CD4-positive, alpha-beta T cell treated with Interleukin-1 beta for 1 hour (primary cell): ENCODE results near the gene HBA2.
"Not testable (repeated sequence)": the region's sequence is repeated elsewhere in the genome, so short reads cannot be mapped to it uniquely, and the experiment has no call there.

Experiments
- DNase-seq, 2 donors: peaks; one replicate each; pipeline ENCODE4 v3.0.0-alpha.2; 2020 to 2022

HBA2 gene

DNA sequence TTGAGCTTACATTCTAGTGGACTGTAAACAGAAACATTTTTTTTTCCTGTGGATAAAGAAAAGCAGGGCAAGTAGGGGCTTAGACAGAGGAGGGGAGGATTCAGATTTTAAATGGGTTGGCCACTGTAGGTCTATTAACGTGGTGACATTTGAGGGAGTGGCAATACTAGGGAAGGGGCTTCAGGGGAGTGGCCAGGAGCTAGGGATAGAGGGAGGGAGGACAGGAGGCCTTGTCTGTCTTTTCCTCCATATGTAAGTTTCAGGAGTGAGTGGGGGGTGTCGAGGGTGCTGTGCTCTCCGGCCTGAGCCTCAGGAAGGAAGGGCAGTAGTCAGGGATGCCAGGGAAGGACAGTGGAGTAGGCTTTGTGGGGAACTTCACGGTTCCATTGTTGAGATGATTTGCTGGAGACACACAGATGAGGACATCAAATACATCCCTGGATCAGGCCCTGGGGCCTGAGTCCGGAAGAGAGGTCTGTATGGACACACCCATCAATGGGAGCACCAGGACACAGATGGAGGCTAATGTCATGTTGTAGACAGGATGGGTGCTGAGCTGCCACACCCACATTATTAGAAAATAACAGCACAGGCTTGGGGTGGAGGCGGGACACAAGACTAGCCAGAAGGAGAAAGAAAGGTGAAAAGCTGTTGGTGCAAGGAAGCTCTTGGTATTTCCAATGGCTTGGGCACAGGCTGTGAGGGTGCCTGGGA is 13.4 kb upstream of the HBA2 start:
- DNase-seq, result no peak

DNA sequence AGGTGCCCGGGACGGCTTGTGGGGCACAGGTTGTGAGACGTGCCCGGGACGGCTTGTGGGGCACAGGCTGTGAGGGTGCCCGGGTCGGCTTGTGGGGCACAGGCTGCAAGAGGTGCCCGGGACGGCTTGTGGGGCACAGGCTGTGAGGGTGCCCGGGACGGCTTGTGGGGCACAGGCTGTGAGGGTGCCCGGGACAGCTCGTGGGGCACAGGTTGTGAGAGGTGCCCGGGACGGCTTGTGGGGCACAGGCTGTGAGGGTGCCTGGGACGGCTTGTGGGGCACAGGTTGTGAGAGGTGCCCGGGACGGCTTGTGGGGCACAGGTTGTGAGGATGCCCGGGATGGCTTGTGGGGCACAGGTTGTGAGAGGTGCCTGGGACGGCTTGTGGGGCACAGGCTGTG is 12.4 kb upstream of the HBA2 start:
- DNase-seq, result not testable (repeated sequence)

DNA sequence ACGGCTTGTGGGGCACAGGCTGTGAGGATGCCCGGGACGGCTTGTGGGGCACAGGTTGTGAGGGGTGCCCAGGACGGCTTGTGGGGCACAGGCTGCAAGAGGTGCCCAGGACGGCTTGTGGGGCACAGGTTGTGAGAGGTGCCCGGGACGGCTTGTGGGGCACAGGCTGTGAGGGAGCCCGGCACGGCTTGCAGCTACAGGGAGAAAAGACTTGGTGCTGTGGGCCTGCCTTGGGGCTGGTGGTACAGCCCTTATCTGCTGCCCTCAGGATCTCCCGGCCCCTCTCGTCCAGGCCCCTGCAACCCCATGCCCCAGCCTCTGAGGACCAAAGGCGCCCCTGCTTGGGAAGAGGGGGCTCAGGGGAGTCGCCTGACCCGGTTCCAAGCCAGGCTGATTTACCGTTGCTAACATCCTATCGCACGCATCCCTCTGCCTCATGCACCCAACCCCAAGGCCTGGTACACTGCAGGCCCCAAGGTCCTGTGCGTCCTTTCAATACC is 11.9 kb upstream of the HBA2 start:
- DNase-seq, result no peak

DNA sequence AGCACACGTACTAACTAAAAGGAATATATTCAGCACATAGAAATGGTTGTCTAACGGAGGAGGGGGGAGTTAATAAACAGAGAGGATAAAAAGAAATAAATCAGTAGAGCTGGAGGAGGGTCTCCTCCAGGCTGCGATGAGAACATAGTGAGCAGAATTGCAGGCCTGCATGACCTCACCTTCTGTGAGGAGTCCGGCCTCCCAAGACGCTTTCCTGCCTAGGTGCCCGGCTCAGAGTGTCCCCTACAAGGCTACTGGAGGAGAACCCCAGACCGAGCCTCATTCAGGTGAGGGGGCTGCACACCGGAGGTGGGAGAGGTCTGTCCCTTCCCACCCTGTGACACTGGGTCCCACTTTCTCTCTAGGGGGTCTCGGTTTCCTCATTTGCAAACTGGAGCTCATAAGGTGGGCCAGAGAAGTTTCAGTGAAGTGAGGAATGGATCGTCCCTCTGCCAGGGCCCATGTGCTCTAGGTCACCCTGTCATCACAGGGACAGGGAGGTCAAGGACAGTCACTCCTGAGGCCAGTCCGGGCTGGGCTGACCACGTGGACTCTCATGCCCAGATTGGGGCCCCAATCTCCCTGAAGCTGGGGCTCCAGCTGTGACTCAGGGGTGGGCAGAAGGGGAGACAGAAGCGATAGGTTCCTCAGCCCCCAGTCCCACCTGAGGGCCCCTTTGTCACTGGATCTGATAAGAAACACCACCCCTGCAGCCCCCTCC is 10.2 kb upstream of the HBA2 start:
- no peak for DNase-seq

DNA sequence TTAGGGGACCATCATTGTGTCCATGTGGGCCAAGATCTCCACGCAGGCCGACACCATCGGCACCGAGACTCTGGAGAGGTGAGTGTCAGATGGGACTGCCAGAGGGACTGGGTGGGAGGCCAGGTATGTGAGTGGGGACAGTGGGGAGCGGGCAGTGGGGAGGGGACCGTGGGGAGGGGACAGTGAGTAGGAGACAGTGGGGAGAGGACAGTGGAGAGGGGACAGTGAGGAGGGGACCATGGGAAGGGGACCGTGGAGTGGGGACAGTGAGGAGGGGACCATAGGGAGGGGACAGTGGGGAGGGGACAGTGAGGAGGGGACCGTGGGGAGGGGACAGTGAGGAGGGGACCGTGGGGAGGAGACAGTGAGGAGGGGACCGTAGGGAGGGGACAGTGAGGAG is 9.5 kb upstream of the HBA2 start:
- not testable (repeated sequence) for DNase-seq

DNA sequence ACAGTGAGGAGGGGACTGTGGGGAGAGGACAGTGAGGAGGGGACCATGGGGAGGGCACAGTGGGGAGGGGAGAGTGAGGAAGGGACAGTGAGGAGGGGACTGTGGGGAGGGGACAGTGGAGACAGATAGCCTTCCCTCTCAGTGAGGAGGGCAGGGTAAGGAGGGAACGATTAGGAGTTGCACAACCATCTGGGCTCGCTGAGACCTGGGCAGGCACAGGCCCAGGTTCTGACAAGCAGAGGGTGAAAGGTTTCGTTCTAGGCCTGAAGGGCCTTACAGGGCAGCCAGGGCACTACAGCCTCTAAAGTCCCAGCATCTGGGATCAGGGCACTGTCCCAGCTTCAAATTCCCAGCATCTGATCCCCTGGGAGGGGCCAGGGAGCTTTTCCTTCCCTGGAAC is 9.0 kb upstream of the HBA2 start:
- DNase-seq, result not testable (repeated sequence)

DNA sequence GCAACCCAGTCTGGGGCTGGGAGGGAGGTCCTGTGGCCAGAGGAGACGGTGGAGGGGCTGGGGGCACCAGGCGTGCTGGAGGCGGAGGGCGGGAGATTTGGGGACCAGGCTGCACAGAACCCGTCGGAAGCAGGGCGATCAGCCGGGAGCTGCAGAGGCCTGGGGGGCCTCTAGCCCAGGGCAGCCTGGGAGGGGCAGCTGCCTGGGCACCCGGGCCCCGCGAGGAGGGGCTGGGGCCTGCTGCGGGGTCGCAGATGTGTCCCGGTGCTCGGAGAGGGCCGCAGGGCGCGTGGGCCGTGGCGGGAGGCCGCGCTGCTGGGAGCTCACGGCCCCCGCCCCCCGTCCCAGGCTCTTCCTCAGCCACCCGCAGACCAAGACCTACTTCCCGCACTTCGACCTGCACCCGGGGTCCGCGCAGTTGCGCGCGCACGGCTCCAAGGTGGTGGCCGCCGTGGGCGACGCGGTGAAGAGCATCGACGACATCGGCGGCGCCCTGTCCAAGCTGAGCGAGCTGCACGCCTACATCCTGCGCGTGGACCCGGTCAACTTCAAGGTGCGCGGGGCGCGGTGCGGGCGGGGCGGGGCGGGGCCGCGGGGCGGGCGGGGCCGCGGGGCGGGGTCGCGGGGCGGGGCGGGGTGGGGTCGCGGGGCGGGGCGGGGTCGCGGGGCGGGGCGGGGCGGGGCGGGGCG is 8.4 kb upstream of the HBA2 start:
- not testable (repeated sequence) for DNase-seq

DNA sequence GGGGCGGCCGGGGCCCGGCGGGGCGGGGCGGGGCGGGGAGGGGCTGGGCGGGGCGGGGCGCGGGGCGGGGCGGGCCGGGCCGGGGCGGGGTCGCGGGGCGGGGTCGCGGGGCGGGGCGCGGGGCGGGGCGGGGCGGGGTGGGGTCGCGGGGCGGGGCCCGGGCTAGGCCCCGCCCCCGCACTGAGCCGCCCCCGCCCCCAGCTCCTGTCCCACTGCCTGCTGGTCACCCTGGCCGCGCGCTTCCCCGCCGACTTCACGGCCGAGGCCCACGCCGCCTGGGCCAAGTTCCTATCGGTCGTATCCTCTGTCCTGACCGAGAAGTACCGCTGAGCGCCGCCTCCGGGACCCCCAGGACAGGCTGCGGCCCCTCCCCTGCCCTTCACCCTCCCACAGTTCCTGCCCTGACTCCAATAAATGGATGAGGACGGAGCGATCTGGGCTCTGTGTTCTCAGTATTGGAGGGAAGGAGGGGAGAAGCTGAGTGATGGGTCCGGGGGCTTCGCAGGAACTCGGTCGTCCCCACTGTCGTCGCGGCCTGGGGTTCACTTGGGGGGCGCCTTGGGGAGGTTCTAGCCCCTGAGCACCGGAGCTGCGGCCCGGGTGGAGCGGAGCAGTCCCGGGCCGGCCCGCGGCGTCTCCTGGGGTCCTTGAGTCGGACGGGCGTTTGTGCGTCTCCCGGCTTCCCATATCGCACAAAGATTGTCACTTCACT is 7.7 kb upstream of the HBA2 start:
- no peak for DNase-seq

DNA sequence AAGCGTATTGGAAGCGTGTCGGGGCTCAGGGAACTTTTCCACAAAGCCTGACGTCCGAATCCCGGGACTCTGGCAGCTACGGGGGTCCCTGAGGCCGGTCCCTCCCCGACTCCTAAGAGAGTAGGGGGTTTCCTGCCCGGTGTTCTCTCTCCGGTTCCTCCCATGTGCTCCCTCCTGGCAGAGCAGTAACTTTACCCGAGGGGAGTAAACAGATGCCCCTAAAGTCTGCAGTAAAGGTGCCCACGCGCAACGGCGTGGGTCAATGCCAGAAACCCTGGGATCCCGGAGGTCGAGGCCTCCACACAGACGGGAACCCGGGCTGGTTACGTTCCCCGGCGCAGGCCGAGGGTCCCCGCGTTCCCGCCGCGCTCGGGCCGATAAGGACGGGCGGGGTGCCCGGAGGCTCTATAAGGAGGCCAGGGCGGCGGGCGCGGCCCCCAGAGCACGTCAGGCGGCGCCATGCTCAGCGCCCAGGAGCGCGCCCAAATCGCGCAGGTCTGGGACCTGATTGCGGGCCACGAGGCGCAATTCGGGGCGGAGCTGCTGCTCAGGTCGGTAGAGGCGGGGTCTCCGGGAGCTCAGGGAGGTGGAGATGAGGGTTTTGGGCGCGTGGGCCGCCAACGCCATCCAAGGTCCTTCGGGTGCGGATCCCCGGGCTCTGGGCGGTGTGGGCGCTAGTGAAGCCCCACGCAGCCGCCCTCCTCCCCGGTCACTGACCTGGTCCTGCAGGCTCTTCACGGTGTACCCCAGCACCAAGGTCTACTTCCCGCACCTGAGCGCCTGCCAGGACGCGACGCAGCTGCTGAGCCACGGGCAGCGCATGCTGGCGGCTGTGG is 6.9 kb upstream of the HBA2 start, which contains the start of gene HBM:
HBM (plus strand) TSS at position 440 of the 836 bp plus-strand sequence; CDS start at position 460, 20 bp downstream.
- no peak for DNase-seq

DNA sequence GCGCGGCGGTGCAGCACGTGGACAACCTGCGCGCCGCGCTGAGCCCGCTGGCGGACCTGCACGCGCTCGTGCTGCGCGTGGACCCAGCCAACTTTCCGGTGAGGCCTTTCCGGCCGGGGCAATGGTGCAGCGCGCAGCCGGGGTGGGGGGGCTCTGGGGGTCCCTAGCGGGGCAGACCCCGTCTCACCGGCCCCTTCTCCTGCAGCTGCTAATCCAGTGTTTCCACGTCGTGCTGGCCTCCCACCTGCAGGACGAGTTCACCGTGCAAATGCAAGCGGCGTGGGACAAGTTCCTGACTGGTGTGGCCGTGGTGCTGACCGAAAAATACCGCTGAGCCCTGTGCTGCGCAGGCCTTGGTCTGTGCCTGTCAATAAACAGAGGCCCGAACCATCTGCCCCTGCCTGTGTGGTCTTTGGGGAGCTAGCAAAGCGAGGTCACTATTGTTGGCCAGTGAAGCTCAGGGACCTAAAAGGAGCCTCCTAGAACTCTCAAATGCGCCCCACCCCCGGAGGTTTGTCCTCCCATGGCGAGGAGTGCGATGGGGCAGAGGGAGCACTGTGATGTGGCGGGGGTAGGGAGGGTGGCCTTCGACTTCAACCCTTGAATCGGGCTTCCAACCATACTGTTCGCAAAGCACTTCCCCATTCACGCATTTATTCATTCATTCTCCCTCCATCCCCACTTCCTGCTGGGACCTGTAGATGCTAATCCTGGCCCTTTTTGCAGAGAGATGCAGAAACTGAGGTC is 6.1 kb upstream of the HBA2 start:
- DNase-seq, result no peak

DNA sequence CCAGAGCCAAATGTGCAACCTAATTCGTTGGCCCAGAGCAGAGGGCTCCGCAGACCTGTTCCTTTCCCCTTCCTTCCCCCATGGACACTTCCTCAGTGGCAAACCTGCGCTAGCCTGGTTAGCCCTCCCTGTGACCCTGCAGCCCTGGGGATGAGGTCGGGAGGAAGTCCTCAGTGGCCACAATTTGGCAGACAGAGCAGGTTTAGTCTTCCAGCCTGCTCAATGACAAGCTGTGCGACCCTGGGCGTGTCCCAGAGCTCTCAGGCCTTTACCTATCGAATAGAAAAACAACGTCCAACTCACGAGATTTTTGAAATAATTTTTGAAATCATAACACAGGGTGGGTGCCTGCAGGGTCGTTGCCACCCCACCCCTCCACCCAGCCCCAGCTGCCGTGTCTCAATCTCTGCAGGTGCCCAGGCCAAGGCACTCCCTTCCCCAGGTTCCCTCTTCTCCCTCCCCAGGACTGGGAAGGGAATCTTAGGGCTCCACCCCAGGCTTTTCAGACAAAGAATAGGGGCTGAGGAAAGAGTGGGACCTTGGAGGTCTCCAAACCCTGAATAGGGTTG is 5.5 kb upstream of the HBA2 start:
- no peak for DNase-seq

DNA sequence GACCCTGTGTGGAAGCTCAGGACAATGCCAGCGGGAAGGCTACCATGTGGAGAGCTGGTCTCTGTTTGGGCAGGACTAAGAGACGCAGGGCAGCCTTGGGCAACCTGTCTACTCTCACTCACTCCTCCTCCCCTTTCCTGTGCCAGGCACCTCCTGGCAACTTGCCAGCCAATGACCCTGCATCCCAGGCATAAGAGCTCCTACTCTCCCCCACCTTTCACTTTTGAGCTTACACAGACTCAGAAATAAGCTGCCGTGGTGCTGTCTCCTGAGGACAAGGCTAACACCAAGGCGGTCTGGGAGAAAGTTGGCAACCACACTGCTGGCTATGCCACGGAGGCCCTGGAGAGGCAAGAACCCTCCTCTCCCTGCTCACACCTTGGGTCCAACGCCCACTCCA is 4.3 kb upstream of the HBA2 start:
- DNase-seq, result no peak

DNA sequence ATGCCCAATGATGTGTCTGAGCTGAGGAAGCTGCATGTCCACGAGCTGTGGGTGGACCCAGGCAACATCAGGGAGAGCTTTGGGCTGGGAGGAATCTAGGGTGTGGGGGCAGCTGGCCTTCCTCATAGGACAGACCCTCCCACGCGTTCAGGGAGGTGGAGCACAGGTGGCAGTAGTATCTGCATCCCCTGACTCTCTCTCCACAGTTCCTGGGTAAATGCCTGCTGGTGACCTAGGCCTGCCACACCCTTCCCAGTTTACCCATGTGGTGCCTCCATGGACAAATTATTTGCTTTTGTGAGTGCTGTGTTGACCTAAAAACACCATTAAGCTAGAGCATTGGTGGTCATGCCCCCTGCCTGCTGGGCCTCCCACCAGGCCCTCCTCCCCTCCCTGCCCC is 3.7 kb upstream of the HBA2 start:
- DNase-seq, result no peak

DNA sequence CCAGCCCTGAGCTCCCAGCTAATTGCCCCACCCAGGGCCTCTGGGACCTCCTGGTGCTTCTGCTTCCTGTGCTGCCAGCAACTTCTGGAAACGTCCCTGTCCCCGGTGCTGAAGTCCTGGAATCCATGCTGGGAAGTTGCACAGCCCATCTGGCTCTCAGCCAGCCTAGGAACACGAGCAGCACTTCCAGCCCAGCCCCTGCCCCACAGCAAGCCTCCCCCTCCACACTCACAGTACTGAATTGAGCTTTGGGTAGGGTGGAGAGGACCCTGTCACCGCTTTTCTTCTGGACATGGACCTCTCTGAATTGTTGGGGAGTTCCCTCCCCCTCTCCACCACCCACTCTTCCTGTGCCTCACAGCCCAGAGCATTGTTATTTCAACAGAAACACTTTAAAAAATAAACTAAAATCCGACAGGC is 2.6 kb upstream of the HBA2 start:
- DNase-seq, result not testable (repeated sequence)

DNA sequence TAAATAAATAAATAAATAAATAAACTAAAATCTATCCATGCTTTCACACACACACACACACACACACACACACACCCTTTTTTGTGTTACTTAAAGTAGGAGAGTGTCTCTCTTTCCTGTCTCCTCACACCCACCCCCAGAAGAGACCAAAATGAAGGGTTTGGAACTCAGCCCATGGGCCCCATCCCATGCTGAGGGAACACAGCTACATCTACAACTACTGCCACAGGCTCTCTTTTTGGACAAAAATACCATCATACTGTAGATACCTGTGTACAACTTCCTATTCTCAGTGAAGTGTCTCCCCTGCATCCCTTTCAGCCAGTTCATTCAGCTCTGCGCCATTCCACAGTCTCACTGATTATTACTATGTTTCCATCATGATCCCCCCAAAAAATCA is 1.9 kb upstream of the HBA2 start:
- no peak for DNase-seq

DNA sequence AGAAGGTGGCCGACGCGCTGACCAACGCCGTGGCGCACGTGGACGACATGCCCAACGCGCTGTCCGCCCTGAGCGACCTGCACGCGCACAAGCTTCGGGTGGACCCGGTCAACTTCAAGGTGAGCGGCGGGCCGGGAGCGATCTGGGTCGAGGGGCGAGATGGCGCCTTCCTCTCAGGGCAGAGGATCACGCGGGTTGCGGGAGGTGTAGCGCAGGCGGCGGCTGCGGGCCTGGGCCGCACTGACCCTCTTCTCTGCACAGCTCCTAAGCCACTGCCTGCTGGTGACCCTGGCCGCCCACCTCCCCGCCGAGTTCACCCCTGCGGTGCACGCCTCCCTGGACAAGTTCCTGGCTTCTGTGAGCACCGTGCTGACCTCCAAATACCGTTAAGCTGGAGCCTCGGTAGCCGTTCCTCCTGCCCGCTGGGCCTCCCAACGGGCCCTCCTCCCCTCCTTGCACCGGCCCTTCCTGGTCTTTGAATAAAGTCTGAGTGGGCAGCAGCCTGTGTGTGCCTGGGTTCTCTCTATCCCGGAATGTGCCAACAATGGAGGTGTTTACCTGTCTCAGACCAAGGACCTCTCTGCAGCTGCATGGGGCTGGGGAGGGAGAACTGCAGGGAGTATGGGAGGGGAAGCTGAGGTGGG is 657 bp downstream of the HBA2 start:
- DNase-seq, result not testable (repeated sequence)

DNA sequence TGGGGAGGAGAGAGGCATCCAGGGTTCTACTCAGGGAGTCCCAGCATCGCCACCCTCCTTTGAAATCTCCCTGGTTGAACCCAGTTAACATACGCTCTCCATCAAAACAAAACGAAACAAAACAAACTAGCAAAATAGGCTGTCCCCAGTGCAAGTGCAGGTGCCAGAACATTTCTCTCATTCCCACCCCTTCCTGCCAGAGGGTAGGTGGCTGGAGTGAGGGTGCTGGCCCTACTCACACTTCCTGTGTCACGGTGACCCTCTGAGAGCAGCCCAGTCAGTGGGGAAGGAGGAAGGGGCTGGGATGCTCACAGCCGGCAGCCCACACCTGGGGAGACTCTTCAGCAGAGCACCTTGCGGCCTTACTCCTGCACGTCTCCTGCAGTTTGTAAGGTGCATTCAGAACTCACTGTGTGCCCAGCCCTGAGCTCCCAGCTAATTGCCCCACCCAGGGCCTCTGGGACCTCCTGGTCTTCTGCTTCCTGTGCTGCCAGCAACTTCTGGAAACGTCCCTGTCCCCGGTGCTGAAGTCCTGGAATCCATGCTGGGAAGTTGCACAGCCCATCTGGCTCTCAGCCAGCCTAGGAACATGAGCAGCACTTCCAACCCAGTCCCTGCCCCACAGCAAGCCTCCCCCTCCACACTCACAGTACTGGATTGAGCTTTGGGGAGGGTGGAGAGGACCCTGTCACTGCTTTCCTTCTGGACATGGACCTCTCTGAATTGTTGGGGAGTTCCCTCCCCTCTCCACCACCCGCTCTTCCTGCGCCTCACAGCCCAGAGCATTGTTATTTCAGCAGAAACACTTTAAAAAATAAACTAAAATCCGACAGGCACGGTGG is 1.5 kb downstream of the HBA2 start:
- not testable (repeated sequence) for DNase-seq

DNA sequence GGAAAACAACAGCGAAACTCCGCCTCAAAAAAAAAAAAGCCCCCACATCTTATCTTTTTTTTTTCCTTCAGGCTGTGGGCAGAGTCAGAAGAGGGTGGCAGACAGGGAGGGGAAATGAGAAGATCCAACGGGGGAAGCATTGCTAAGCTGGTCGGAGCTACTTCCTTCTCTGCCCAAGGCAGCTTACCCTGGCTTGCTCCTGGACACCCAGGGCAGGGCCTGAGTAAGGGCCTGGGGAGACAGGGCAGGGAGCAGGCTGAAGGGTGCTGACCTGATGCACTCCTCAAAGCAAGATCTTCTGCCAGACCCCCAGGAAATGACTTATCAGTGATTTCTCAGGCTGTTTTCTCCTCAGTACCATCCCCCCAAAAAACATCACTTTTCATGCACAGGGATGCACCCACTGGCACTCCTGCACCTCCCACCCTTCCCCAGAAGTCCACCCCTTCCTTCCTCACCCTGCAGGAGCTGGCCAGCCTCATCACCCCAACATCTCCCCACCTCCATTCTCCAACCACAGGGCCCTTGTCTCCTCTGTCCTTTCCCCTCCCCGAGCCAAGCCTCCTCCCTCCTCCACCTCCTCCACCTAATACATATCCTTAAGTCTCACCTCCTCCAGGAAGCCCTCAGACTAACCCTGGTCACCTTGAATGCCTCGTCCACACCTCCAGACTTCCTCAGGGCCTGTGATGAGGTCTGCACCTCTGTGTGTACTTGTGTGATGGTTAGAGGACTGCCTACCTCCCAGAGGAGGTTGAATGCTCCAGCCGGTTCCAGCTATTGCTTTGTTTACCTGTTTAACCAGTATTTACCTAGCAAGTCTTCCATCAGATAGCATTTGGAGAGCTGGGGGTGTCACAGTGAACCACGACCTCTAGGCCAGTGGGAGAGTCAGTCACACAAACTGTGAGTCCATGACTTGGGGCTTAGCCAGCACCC is 2.6 kb downstream of the HBA2 start:
- no peak for DNase-seq
